Measurements from ENCODE around the gene PTPRK. TPM values are rescaled to one million over a fixed set of nuclear protein-coding genes. Genes with fewer than 3 reads are reported as not detected.
A peak's percentile ranks its signal among the peaks of the same experiment; 100 is the strongest.

PTPRK gene
- total and polyA plus RNA-seq, 2 of the 13 experiments (the other 11 are each of a cell fraction or from before 2014, with no cell fraction given), result 43.6 to 98.3 TPM

GRCh38 chr6:128062882-128063603 is 457.4 kb downstream of the PTPRK start (continued):
- TF ChIP-seq, protein P1, sequence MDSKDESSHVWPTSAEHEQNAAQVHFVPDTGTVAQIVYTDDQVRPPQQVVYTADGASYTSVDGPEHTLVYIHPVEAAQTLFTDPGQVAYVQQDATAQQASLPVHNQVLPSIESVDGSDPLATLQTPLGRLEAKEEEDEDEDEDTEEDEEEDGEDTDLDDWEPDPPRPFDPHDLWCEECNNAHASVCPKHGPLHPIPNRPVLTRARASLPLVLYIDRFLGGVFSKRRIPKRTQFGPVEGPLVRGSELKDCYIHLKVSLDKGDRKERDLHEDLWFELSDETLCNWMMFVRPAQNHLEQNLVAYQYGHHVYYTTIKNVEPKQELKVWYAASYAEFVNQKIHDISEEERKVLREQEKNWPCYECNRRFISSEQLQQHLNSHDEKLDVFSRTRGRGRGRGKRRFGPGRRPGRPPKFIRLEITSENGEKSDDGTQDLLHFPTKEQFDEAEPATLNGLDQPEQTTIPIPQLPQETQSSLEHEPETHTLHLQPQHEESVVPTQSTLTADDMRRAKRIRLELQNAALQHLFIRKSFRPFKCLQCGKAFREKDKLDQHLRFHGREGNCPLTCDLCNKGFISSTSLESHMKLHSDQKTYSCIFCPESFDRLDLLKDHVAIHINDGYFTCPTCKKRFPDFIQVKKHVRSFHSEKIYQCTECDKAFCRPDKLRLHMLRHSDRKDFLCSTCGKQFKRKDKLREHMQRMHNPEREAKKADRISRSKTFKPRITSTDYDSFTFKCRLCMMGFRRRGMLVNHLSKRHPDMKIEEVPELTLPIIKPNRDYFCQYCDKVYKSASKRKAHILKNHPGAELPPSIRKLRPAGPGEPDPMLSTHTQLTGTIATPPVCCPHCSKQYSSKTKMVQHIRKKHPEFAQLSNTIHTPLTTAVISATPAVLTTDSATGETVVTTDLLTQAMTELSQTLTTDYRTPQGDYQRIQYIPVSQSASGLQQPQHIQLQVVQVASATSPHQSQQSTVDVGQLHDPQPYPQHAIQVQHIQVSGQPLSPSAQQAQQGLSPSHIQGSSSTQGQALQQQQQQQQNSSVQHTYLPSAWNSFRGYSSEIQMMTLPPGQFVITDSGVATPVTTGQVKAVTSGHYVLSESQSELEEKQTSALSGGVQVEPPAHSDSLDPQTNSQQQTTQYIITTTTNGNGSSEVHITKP (CRISPR knock-in tag; IDR thresholded peaks at IDR 0.05; ENCODE audit: low read depth), result no peak
- no peak for TF ChIP-seq ARID2 (CRISPR knock-in tag; IDR thresholded peaks at IDR 0.05; ENCODE audit: borderline replicate concordance)
- no peak for TF ChIP-seq TRIM22 (IDR thresholded peaks at IDR 0.05)
- TF ChIP-seq PTBP1 (IDR thresholded peaks at IDR 0.05; ENCODE audit: low read depth, low read length, poor library complexity, severe bottlenecking), result no peak
- TF ChIP-seq HDAC2 (CRISPR knock-in tag; IDR thresholded peaks at IDR 0.05), result peak; percentile 91
- TF ChIP-seq ZNF263 (CRISPR knock-in tag; IDR thresholded peaks at IDR 0.05), result no peak
- no peak for TF ChIP-seq AGO1 (IDR thresholded peaks at IDR 0.05; ENCODE audit: low read depth, low read length, poor library complexity, severe bottlenecking)
- peak; percentile 77; the same call in 1 of the 2 replicates for TF ChIP-seq GFI1 (CRISPR knock-in tag; IDR thresholded peaks at IDR 0.05; ENCODE audit: borderline replicate concordance)
- TF ChIP-seq HNRNPLL (IDR thresholded peaks at IDR 0.05; ENCODE audit: low read depth, low read length, poor library complexity, severe bottlenecking), result no peak
- TF ChIP-seq, protein P2, sequence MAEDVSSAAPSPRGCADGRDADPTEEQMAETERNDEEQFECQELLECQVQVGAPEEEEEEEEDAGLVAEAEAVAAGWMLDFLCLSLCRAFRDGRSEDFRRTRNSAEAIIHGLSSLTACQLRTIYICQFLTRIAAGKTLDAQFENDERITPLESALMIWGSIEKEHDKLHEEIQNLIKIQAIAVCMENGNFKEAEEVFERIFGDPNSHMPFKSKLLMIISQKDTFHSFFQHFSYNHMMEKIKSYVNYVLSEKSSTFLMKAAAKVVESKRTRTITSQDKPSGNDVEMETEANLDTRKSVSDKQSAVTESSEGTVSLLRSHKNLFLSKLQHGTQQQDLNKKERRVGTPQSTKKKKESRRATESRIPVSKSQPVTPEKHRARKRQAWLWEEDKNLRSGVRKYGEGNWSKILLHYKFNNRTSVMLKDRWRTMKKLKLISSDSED (CRISPR knock-in tag; IDR thresholded peaks at IDR 0.05), result no peak
- TF ChIP-seq HMGA1 (CRISPR knock-in tag; conservative IDR thresholded peaks at IDR 0.05), result no peak
- no peak for TF ChIP-seq PCBP2 (optimal IDR thresholded peaks at IDR 0.05; ENCODE audit: low read depth, low read length, poor library complexity, severe bottlenecking)
- no peak for TF ChIP-seq NFRKB (IDR thresholded peaks at IDR 0.05)
- TF ChIP-seq TGIF2 (CRISPR knock-in tag; IDR thresholded peaks at IDR 0.05), result peak; percentile 87
- no peak for TF ChIP-seq MTF1 (CRISPR knock-in tag; IDR thresholded peaks at IDR 0.05)
- peak; percentile 86 for TF ChIP-seq ZMYM4 (CRISPR knock-in tag; IDR thresholded peaks at IDR 0.05)
- TF ChIP-seq, protein P3, sequence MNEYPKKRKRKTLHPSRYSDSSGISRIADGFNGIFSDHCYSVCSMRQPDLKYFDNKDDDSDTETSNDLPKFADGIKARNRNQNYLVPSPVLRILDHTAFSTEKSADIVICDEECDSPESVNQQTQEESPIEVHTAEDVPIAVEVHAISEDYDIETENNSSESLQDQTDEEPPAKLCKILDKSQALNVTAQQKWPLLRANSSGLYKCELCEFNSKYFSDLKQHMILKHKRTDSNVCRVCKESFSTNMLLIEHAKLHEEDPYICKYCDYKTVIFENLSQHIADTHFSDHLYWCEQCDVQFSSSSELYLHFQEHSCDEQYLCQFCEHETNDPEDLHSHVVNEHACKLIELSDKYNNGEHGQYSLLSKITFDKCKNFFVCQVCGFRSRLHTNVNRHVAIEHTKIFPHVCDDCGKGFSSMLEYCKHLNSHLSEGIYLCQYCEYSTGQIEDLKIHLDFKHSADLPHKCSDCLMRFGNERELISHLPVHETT (CRISPR knock-in tag; conservative IDR thresholded peaks at IDR 0.05), result no peak
- peak; percentile 52; the same call in 1 of the 2 replicates for TF ChIP-seq ZNF12 (CRISPR knock-in tag; IDR thresholded peaks at IDR 0.05)
- TF ChIP-seq CENPX (CRISPR knock-in tag; IDR thresholded peaks at IDR 0.05), result no peak
- TF ChIP-seq ZNF652 (CRISPR knock-in tag; IDR thresholded peaks at IDR 0.05; ENCODE audit: borderline replicate concordance, low read depth), result no peak
- peak; percentile 100 for TF ChIP-seq SMARCC2 (IDR thresholded peaks at IDR 0.05)
- TF ChIP-seq ZNF816 (CRISPR knock-in tag; IDR thresholded peaks at IDR 0.05; ENCODE audit: borderline replicate concordance), result no peak; the same call in 1 of the 2 replicates
- TF ChIP-seq ZNF230 (CRISPR knock-in tag; IDR thresholded peaks at IDR 0.05), result no peak

Data from HepG2 (cell line).